ENCODE measurements around the gene C2orf76. TPM values are rescaled to one million over a fixed set of nuclear protein-coding genes. Genes with fewer than 3 reads are reported as not detected.
A peak's percentile ranks its signal among the peaks of the same experiment; 100 is the strongest.

The C2orf76 gene
- total RNA-seq, 1 experiment from 2014 or later = 9.7 TPM

- peak; percentile 37 for DNase-seq (ENCODE audit: unreplicated experiment)
- Mint-ChIP-seq H3K27ac (ENCODE audit: low read depth, unreplicated experiment) (peak overlapping the region; percentile 84), H3K4me1 (ENCODE audit: insufficient read depth, unreplicated experiment) (peaks cover 7% of the 10 kb centered on the region), H3K9me3 (ENCODE audit: unreplicated experiment) (no peaks in the 10 kb centered on the region), H3K4me3 (ENCODE audit: unreplicated experiment) (no peak overlapping the region), H3K27me3 (ENCODE audit: insufficient read depth, unreplicated experiment) (no peaks in the 10 kb centered on the region), H3K36me3 (ENCODE audit: insufficient read depth, unreplicated experiment) (no peaks in the 10 kb centered on the region)
- ChIA-PET POLR2A (interaction anchor here (0.8 to 5.5 kb wide), 6 partner anchors 9 to 38 kb away, joined by 3 to 45 read pairs (median 6); partner anchors contain the start of genes C2orf76 and DBI), CTCF (interaction anchor here (0.6 to 0.8 kb wide), 4 partner anchors 8 to 81 kb away, joined by 3 to 4 read pairs (median 3); no protein-coding TSS in a partner anchor)
- intact Hi-C loops (cut with micrococcal nuclease) = no loop called here
- BruUV-seq (replicated peaks) = no TSS peak
- no peak for TF ChIP-seq CTCF (IDR thresholded peaks at IDR 0.05; ENCODE audit: unreplicated experiment)
These were observed 17.3 kb downstream of the C2orf76 start for GRCh38 chr2:119349289-119349688.

- H3K4me1 Mint-ChIP-seq (ENCODE audit: insufficient read depth, unreplicated experiment) = no peaks in the 10 kb centered on the region
These were observed 24.9 kb downstream of the C2orf76 start for GRCh38 chr2:119341684-119342083.

GRCh38 chr2:119339562-119339923 lies 27.1 kb downstream of the C2orf76 start:
- intact Hi-C loops (cut with micrococcal nuclease) = no loop called here
- ChIA-PET POLR2A (interaction anchor here (1.9 kb wide), 1 partner anchor 10 kb away, joined by 6 read pairs; no protein-coding TSS in a partner anchor), CTCF (interaction anchor here (0.6 to 0.9 kb wide), 2 partner anchors 49 to 170 kb away, joined by 3 read pairs; no protein-coding TSS in a partner anchor)
- Mint-ChIP-seq H3K27ac (ENCODE audit: low read depth, unreplicated experiment) (no peak overlapping the region), H3K4me1 (ENCODE audit: insufficient read depth, unreplicated experiment) (no peaks in the 10 kb centered on the region), H3K36me3 (ENCODE audit: insufficient read depth, unreplicated experiment) (no peaks in the 10 kb centered on the region), H3K27me3 (ENCODE audit: insufficient read depth, unreplicated experiment) (no peaks in the 10 kb centered on the region), H3K9me3 (ENCODE audit: unreplicated experiment) (no peaks in the 10 kb centered on the region), H3K4me3 (ENCODE audit: unreplicated experiment) (no peak overlapping the region)
- DNase-seq (ENCODE audit: unreplicated experiment) = no peak
- no peak for TF ChIP-seq CTCF (IDR thresholded peaks at IDR 0.05; ENCODE audit: unreplicated experiment)
- no TSS peak for BruUV-seq (replicated peaks)

More at GRCh38 chr2:119341684-119342083, 24.9 kb downstream of the C2orf76 start:
- no peak overlapping the region for H3K27ac Mint-ChIP-seq (ENCODE audit: low read depth, unreplicated experiment)
- intact Hi-C loops (cut with micrococcal nuclease) = no loop called here
- POLR2A ChIA-PET = no interaction called here
- TF ChIP-seq CTCF (IDR thresholded peaks at IDR 0.05; ENCODE audit: unreplicated experiment) = no peak
- BruUV-seq (replicated peaks) = no TSS peak
- H3K27me3 Mint-ChIP-seq (ENCODE audit: insufficient read depth, unreplicated experiment) = no peaks in the 10 kb centered on the region
- H3K4me3 Mint-ChIP-seq (ENCODE audit: unreplicated experiment) = no peak overlapping the region
- H3K36me3 Mint-ChIP-seq (ENCODE audit: insufficient read depth, unreplicated experiment) = no peaks in the 10 kb centered on the region
- no peaks in the 10 kb centered on the region for H3K9me3 Mint-ChIP-seq (ENCODE audit: unreplicated experiment)
- no peak for DNase-seq (ENCODE audit: unreplicated experiment)
- CTCF ChIA-PET = no interaction called here

- Mint-ChIP-seq H3K4me1 (ENCODE audit: insufficient read depth, unreplicated experiment) (no peaks in the 10 kb centered on the region), H3K27ac (ENCODE audit: low read depth, unreplicated experiment) (no peak overlapping the region), H3K36me3 (ENCODE audit: insufficient read depth, unreplicated experiment) (no peaks in the 10 kb centered on the region), H3K4me3 (ENCODE audit: unreplicated experiment) (no peak overlapping the region), H3K9me3 (ENCODE audit: unreplicated experiment) (no peaks in the 10 kb centered on the region), H3K27me3 (ENCODE audit: insufficient read depth, unreplicated experiment) (no peaks in the 10 kb centered on the region)
- no peak for DNase-seq (ENCODE audit: unreplicated experiment)
- ChIA-PET POLR2A (interaction anchor here (1.9 kb wide), 1 partner anchor 10 kb away, joined by 6 read pairs; no protein-coding TSS in a partner anchor), CTCF (interaction anchor here (0.6 kb wide), 2 partner anchors 50 to 589 kb away, joined by 3 read pairs; no protein-coding TSS in a partner anchor)
- TF ChIP-seq CTCF (IDR thresholded peaks at IDR 0.05; ENCODE audit: unreplicated experiment) = no peak
- intact Hi-C loops (cut with micrococcal nuclease) = no loop called here
- no TSS peak for BruUV-seq (replicated peaks)
These were observed 27.6 kb downstream of the C2orf76 start for GRCh38 chr2:119338826-119339561.
